Coronary artery (tissue), 2 donors: ENCODE data around the gene ADAMTS12.

Experiments used
- DNase-seq: peaks from one replicate; pipeline ENCODE4 v3.0.0-alpha.2; 2017; ENCODE audit warnings: low spot score
- H3K27ac ChIP-seq, 2 donors: fragments of 200-600 bp; sonication (generic); one replicate each; pipeline ENCODE4 v1.5.1; 2016 to 2019
- H3K4me3 ChIP-seq: fragments of 200-600 bp; sonication (generic); 2 replicates; pipeline ENCODE4 v1.5.1; 2016; ENCODE audit warnings: mild to moderate bottlenecking, moderate library complexity
- CTCF ChIP-seq: fragments of 200-600 bp; sonication (generic); IDR thresholded peaks from one replicate; pipeline ENCODE4 v1.5.1; 2019; ENCODE audit warnings: antibody characterized with exemption

The ADAMTS12 gene

GRCh38 chr5:33501899-33502298 is 389.9 kb downstream of the ADAMTS12 start:
- TF ChIP-seq CTCF, result no peak
- no peak for DNase-seq
- H3K4me3 ChIP-seq, result no peak overlapping the region
- H3K27ac ChIP-seq, result no peak overlapping the region

GRCh38 chr5:33501260-33501659 is 390.5 kb downstream of the ADAMTS12 start:
- TF ChIP-seq CTCF, result no peak
- Histone ChIP-seq H3K4me3 (no peak overlapping the region), H3K27ac (no peak overlapping the region)
- DNase-seq, result no peak

GRCh38 chr5:33494466-33494865 is 397.3 kb downstream of the ADAMTS12 start:
- no peak overlapping the region for H3K27ac ChIP-seq

GRCh38 chr5:33491941-33492340 is 399.8 kb downstream of the ADAMTS12 start:
- H3K4me3 ChIP-seq, result no peak overlapping the region
- H3K27ac ChIP-seq, result no peak overlapping the region
- no peak for TF ChIP-seq CTCF
- no peak for DNase-seq

More at GRCh38 chr5:33494466-33494865, 397.3 kb downstream of the ADAMTS12 start:
- no peak for TF ChIP-seq CTCF
- no peak overlapping the region for H3K4me3 ChIP-seq
- no peak for DNase-seq

- TF ChIP-seq CTCF, result no peak
- H3K27ac ChIP-seq, result no peak overlapping the region
- H3K4me3 ChIP-seq, result no peak overlapping the region
- DNase-seq, result no peak
Measured at GRCh38 chr5:33490071-33490665, 401.6 kb downstream of the ADAMTS12 start.

GRCh38 chr5:33489481-33490067 is 402.2 kb downstream of the ADAMTS12 start:
- TF ChIP-seq CTCF, result no peak
- no peak overlapping the region for H3K27ac ChIP-seq
- no peak overlapping the region for H3K4me3 ChIP-seq
- no peak for DNase-seq
